Measurements from ENCODE around the gene ASPSCR1. TPM values are rescaled to one million over a fixed set of nuclear protein-coding genes. Genes with fewer than 3 reads are reported as not detected.

The ASPSCR1 gene
- total and polyA plus RNA-seq, 2 of the 13 experiments (the other 11 are each of a cell fraction or from before 2014, with no cell fraction given), result 274 to 314 TPM

GRCh38 chr17:81995463-81996231, 18.2 kb downstream of the ASPSCR1 start (continued):
- TF ChIP-seq ETS1 (CRISPR knock-in tag; IDR thresholded peaks at IDR 0.05), result 0 out of 2 replicates have a peak, but pooled peaks have one; percentile 0
- TF ChIP-seq ZNF274 (CRISPR knock-in tag; IDR thresholded peaks at IDR 0.05), result peak; percentile 87; the same call in 1 of the 2 replicates
- TF ChIP-seq ZNF256 (CRISPR knock-in tag; conservative IDR thresholded peaks at IDR 0.05), result no peak; the same call in 1 of the 2 replicates
- TF ChIP-seq DNMT1 (CRISPR knock-in tag; IDR thresholded peaks at IDR 0.05), result peak; percentile 95; the same call in 1 of the 2 replicates
- peak; percentile 55 for TF ChIP-seq JUND (CRISPR knock-in tag; IDR thresholded peaks at IDR 0.05)
- no peak; the same call in none of the 2 replicates for TF ChIP-seq ZNF251 (CRISPR knock-in tag; IDR thresholded peaks at IDR 0.05)
- no peak; the same call in 1 of the 2 replicates for TF ChIP-seq TOPORS (CRISPR knock-in tag; IDR thresholded peaks at IDR 0.05)
- TF ChIP-seq IKZF5 (CRISPR knock-in tag; IDR thresholded peaks at IDR 0.05), result peak; percentile 17
- TF ChIP-seq ZNF710 (CRISPR knock-in tag; IDR thresholded peaks at IDR 0.05; ENCODE audit: borderline replicate concordance), result peak; percentile 72
- peak; percentile 58; the same call in 1 of the 2 replicates for TF ChIP-seq MIER3 (CRISPR knock-in tag; IDR thresholded peaks at IDR 0.05; ENCODE audit: borderline replicate concordance)
- TF ChIP-seq ZNF124 (CRISPR knock-in tag; IDR thresholded peaks at IDR 0.05), result 0 out of 2 replicates have a peak, but pooled peaks have one; percentile 39
- no peak for TF ChIP-seq CSRNP1 (CRISPR knock-in tag; IDR thresholded peaks at IDR 0.05)
- peak; percentile 84; the same call in 1 of the 2 replicates for TF ChIP-seq PCBP1 (IDR thresholded peaks at IDR 0.05; ENCODE audit: borderline replicate concordance, low read depth, low read length)
- 0 out of 2 replicates have a peak, but pooled peaks have one; percentile 30 for TF ChIP-seq IRF9 (CRISPR knock-in tag; IDR thresholded peaks at IDR 0.05; ENCODE audit: borderline replicate concordance)
- 0 out of 2 replicates have a peak, but pooled peaks have one; percentile 78 for TF ChIP-seq LBX2 (CRISPR knock-in tag; IDR thresholded peaks at IDR 0.05; ENCODE audit: borderline replicate concordance)
- TF ChIP-seq SMAD3 (CRISPR knock-in tag; IDR thresholded peaks at IDR 0.05), result peak; percentile 21; the same call in 1 of the 2 replicates
- TF ChIP-seq HMGXB4 (CRISPR knock-in tag; IDR thresholded peaks at IDR 0.05; ENCODE audit: borderline replicate concordance in 1 of 2, low read depth in 1 of 2), result peak; percentile 83 to 92
- no peak for TF ChIP-seq HOXA7 (CRISPR knock-in tag; IDR thresholded peaks at IDR 0.05)
